Fibroblast of skin of back (primary cell): ENCODE measurements around the gene EPSTI1.
"Not testable (repeated sequence)": the region's sequence is repeated elsewhere in the genome, so short reads cannot be mapped to it uniquely, and the experiment has no call there.

Experiments used
- DNase-seq: peaks from one replicate; pipeline ENCODE4 v3.0.0-alpha.2; 2013

The EPSTI1 gene

DNA sequence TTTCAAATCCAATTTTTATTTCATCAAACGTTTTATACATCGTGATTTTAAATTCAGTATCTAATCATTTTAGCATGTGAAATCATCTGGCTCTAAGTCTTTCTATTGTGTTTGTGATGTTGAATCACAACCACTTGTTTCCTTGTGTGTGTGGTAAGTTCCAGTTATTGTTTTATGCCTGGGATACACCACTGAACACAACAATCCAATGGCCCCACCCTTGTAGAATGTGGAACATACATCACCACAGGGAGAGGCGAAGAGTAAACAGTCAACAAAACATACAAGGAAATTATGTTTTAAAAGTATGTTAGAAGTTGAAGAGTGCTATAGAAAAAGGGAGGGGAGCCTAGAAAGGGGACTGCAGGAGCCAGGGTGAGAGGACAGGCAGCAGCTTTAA is 100.5 kb downstream of the EPSTI1 start:
- no peak for DNase-seq

DNA sequence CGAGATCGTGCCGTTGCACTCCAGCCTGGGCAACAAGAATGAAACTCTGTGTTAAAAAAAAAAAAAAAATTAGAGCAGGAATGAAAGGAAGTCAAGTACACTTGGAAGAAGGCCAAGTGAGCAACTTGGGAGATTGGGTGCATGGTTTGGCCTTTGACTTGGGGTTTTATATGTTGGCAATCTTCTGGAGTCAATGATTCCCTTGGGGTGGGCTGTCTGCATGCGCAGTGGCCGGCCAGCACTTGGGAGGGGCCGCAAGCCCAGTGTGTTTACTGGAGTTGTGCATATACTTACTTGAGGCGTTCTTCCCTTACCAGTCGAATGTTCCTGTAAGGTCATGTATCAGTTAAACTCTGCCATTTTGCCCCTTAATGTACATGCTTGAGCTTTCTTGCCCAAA is 106.7 kb downstream of the EPSTI1 start:
- no peak for DNase-seq

GRCh38 chr13:42883771-42884467 is 108.1 kb downstream of the EPSTI1 start:
- peak; percentile 91 for DNase-seq

GRCh38 chr13:42883142-42883541 is 108.9 kb downstream of the EPSTI1 start:
- peak; percentile 46 for DNase-seq

GRCh38 chr13:42880056-42880605 is 111.9 kb downstream of the EPSTI1 start:
- DNase-seq: no peak

DNA sequence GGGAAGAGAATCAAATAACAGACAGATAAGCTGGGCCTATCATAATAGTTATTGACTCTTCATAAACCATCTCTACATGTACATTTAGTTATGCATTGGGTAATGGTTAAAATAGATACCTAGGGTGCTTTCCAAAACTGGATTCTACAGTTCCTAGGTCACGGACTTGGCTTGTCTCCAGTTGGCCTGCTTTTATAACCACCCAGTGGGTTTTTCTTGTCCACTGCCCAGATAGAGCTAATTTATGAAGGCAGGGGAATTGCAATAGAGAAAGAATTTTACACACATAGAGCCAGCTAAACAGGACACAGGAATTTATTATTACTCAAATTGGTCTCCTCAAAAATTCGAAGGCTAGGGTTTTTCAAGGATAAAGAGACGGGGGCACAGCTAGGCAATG is 113.3 kb downstream of the EPSTI1 start:
- peak; percentile 55 for DNase-seq

GRCh38 chr13:42876887-42877545 is 115.0 kb downstream of the EPSTI1 start:
- peak; percentile 85 for DNase-seq

GRCh38 chr13:42876270-42876714 is 115.7 kb downstream of the EPSTI1 start:
- DNase-seq: no peak

- DNase-seq: peak; percentile 77
These were observed 116.4 kb downstream of the EPSTI1 start for GRCh38 chr13:42875475-42876269.

GRCh38 chr13:42874221-42874620 is 117.8 kb downstream of the EPSTI1 start:
- DNase-seq: peak; percentile 81

DNA sequence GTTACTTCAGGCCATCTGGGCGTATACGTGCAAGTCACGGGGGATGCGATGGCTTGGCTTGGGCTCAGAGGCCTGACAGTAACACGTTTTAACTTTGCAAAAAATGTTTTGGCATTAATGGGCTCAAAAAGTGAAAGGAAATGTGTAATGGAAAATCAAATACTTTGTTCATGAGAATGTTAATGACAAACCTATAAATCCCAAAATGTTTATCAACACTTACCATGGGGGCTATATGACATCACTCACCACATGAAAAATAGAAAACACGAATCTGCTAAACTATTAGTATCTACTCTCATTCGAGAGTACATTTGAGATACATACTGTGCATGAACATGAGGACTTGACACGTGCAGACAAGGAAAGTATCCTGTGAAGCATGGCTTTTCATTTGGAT is 119.0 kb downstream of the EPSTI1 start:
- peak; percentile 65 for DNase-seq

DNA sequence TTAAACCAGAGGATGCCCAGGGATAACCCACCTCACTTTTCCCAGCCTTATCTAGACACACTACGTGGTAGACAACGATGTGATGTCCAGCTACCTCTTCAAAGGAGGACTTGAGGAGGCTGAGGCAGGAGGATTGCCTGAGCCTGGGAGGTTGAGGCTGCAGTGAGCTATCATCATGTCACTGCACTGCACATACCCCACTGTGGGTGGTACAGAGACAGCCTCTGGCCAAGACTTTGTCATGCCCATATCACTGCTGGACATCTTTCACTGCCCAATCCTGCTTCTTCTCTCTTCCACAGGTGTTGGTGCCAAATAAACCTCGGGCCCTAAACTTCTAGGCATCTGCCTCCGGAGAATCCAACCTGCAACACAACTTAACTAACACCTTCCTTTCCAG is 124.8 kb downstream of the EPSTI1 start:
- no peak for DNase-seq

DNA sequence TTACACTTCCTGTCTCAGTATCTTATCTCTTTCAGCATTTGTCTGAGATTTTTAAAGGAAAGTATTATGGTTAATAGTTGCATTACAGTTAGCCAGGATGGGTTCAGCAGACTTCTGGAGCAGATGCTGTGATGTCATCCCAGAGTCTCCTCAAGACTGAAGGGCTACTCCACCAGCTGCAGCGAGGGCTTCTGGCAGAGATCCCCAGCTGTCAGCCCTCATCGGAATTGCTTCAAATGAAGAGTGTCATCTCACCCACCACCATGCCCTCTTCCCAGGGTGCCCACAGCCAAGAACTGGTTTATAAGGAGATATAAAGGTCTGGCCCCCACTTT is 126.3 kb downstream of the EPSTI1 start:
- DNase-seq: no peak

DNA sequence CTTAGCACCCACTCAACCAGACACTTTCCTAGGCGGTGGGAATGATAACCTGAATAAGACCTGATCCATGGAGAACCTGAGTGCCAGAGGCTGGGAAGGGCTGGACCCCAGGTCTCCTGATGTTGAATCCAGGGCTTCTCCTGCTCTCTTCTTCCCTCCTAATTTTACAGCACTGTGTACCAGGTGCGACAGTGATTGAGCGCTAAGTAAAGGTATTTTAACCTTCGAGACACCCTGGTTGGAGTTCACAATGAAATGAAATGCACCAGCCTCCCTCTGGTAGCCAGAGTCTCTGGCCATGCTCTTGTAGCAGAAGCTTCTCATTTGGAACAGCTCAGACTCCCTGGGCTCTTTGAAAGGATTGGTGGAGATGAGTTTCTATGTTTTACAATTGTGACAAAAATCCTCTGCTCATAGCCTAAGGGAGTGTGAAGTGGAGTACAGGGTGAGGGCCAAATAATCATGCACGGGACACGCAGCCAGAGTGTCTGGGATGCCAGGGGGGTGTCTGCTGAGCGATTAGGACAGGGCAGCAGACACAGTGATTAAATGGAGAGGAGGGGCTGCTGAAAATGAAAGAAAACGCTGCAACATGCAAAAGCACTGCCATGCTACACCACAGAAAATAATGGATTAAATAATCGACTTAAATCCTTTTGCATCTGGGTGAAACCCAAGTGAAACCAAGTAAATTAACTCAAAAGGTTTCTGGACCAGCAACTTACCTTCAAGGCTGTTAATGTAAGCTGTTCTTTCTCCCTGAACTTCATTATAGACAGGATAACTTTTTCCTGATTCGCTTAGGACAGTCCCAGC is 126.9 kb downstream of the EPSTI1 start:
- DNase-seq: no peak

GRCh38 chr13:42862370-42862769 is 129.7 kb downstream of the EPSTI1 start:
- not testable (repeated sequence) for DNase-seq

- DNase-seq: no peak
These were observed 131.6 kb downstream of the EPSTI1 start for GRCh38 chr13:42860485-42860884.

GRCh38 chr13:42859760-42860159 is 132.3 kb downstream of the EPSTI1 start:
- no peak for DNase-seq

DNA sequence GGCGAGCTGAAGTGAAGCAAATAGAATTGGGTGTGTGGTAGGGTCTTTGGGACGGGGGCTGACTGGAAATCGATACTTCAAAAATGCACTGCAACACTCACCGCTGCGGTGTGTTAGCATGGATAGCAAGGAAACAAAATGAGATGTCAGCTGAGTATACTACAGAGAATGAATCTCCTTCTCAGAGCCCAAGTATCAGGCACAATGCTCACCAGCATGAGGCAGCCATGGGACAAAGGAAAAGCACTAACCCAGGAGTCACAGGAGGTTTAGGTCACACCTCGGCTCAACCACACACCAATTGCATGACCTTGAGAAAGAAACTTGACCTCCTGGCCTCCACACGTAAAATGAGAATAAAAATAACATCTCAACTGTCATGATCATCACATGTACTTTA is 136.6 kb downstream of the EPSTI1 start:
- DNase-seq: no peak

- DNase-seq: no peak
These were observed 139.9 kb downstream of the EPSTI1 start for GRCh38 chr13:42852136-42852535.

DNA sequence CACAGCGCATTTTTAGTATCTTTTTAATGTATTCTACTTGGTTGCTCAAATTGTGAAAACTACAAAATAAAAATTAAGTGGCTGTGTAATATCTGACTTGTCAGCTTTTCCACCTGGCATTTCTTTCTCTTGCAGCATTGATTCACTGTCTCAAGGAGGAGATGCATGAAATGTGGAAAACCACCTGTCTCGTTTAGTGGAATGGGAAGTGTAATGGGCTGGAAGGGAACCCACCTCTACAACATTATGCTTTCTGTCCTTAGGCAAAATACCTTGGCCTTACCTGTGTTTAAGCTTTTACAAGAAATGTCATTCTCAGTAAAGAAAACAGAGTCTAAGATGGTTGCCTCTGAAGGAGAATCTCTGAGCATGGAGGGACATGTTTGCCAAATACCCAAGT is 142.8 kb downstream of the EPSTI1 start:
- no peak for DNase-seq

GRCh38 chr13:42847891-42848663 is 144.0 kb downstream of the EPSTI1 start:
- peak; percentile 98 for DNase-seq
